H1 (cell line): Measurements from ENCODE around the gene FBXO44. TPM values are rescaled to one million over a fixed set of nuclear protein-coding genes. Genes with fewer than 3 reads are reported as not detected.
A peak's percentile ranks its signal among the peaks of the same experiment; 100 is the strongest.

Source experiments
- CTCF ChIA-PET: fragments of 300-600 bp; sonication (Branson Sonifier 250); formaldehyde crosslinking; loops from one replicate; lab custom pipeline; 2021; ENCODE audit not compliant: partially characterized antibody; lab: Charles Lee
- POLR2A ChIA-PET: fragments of 300-600 bp; sonication (Branson Sonifier 250); formaldehyde crosslinking; loops from one replicate; lab custom pipeline; 2021; ENCODE audit warnings: inconsistent platforms; ENCODE audit not compliant: partially characterized antibody; lab: Charles Lee
- DNase-seq, 2 experiments: peaks; one replicate each; pipeline versions ENCODE4 v3.0.0 to v3.0.0-alpha.2; 2010 to 2022; ENCODE audit warnings: low spot score in 2 of 2, low read depth in 1 of 2, mixed read lengths in 1 of 2
- FAIRE-seq: peaks from 2 replicates; lab custom pipeline; 2011; peaks lifted over from hg19 to GRCh38; lab: Jason Lieb, UNC
- H2AFZ ChIP-seq: 2 replicates; pipeline ENCODE4 v1.8.1; 2012; ENCODE audit warnings: low read length, inconsistent platforms
- H2AK5ac ChIP-seq: 2 replicates; pipeline ENCODE4 v1.6.1; 2013; ENCODE audit warnings: low read depth, low read length
- H2BK120ac ChIP-seq: replicated peaks from 2 replicates; pipeline ENCODE3; 2013; ENCODE audit warnings: low read depth, low read length, inconsistent platforms
- H2BK12ac ChIP-seq: 2 replicates; pipeline ENCODE4 v1.6.1; 2013; ENCODE audit warnings: low read depth, low read length
- H2BK15ac ChIP-seq: 2 replicates; pipeline ENCODE4 v1.6.1; 2013; ENCODE audit warnings: low read length
- H2BK20ac ChIP-seq: 2 replicates; pipeline ENCODE4 v1.6.1; 2013; ENCODE audit warnings: low read length
- H2BK5ac ChIP-seq: 2 replicates; pipeline ENCODE4 v1.6.1; 2013; ENCODE audit warnings: low read depth, low read length
- H3K14ac ChIP-seq: 2 replicates; pipeline ENCODE4 v1.6.1; 2013; ENCODE audit warnings: inconsistent platforms; ENCODE audit not compliant: insufficient read length
- H3K18ac ChIP-seq: 2 replicates; pipeline ENCODE4 v1.6.1; 2013; ENCODE audit warnings: low read length; ENCODE audit errors: extremely low read depth
- H3K23ac ChIP-seq: 2 replicates; pipeline ENCODE4 v1.6.1; 2013; ENCODE audit warnings: inconsistent platforms; ENCODE audit not compliant: insufficient read length
- H3K23me2 ChIP-seq: 2 replicates; pipeline ENCODE4 v1.6.1; 2013; ENCODE audit warnings: low read depth, low read length
- H3K27ac ChIP-seq: 2 replicates; pipeline ENCODE4 v1.6.1; 2011; ENCODE audit warnings: low read depth, low read length, inconsistent platforms
- H3K27me3 ChIP-seq, 4 experiments: replicated peaks in 1 of 4; 1 replicate in 1 of 4; 2 replicates in 3 of 4; pipeline versions ENCODE4 v1.6.1 to v1.8.1; 2011 to 2013; ENCODE audit warnings: low read length in 3 of 4, mild to moderate bottlenecking in 3 of 4, inconsistent platforms in 2 of 4, mixed read lengths in 2 of 4, moderate library complexity in 1 of 4; ENCODE audit not compliant: control insufficient read depth in 3 of 4, insufficient read depth in 3 of 4; ENCODE audit errors: extremely low read depth in 1 of 4
- H3K36me3 ChIP-seq, 4 experiments: 2 replicates each; pipeline versions ENCODE4 v1.6.1 to v1.8.1; 2011 to 2013; ENCODE audit warnings: mild to moderate bottlenecking in 4 of 4, low read length in 3 of 4, moderate library complexity in 2 of 4, control low read depth in 1 of 4, inconsistent platforms in 1 of 4; ENCODE audit not compliant: insufficient read depth in 4 of 4, control insufficient read depth in 2 of 4
- H3K4ac ChIP-seq: replicated peaks from 2 replicates; pipeline ENCODE3; 2013; ENCODE audit warnings: low read length, low read depth, mixed read lengths, inconsistent platforms; ENCODE audit not compliant: insufficient read length
- H3K4me1 ChIP-seq, 4 experiments: replicated peaks in 1 of 4; 1 replicate in 1 of 4; 2 replicates in 3 of 4; pipeline versions ENCODE4 v1.6.1 to v1.8.1; 2011 to 2013; ENCODE audit warnings: low read length in 3 of 4, inconsistent platforms in 2 of 4, mixed read lengths in 1 of 4; ENCODE audit not compliant: insufficient read depth in 4 of 4, control insufficient read depth in 3 of 4
- H3K4me2 ChIP-seq, 2 experiments: 2 replicates each; pipeline versions ENCODE4 v1.6.1 to v1.8.1; 2011 to 2013; ENCODE audit warnings: low read depth in 2 of 2, low read length in 2 of 2, control low read depth in 1 of 2, inconsistent platforms in 1 of 2, mild to moderate bottlenecking in 1 of 2; ENCODE audit not compliant: insufficient read depth in 1 of 2
- H3K4me3 ChIP-seq, 4 experiments: fragments of 200-600, 300-600 bp in 1 of 4; sonication (generic), shearing (Covaris generic), sonication (Bioruptor Twin) in 1 of 4; 2 replicates each; pipeline versions ENCODE4 v1.5.1 to v1.8.1; 2011 to 2016; ENCODE audit warnings: low read length in 4 of 4, low read depth in 3 of 4, control low read depth in 2 of 4, inconsistent platforms in 2 of 4, mild to moderate bottlenecking in 2 of 4, mixed read lengths in 1 of 4, moderate library complexity in 1 of 4; ENCODE audit not compliant: insufficient read depth in 2 of 4; ENCODE audit errors: extremely low read depth in 1 of 4
- H3K56ac ChIP-seq: replicated peaks from 2 replicates; pipeline ENCODE3; 2013; ENCODE audit warnings: low read depth, mild to moderate bottlenecking, mixed read lengths, low read length, inconsistent platforms; ENCODE audit not compliant: insufficient read length
- H3K79me1 ChIP-seq: 2 replicates; pipeline ENCODE4 v1.6.1; 2013; ENCODE audit warnings: low read depth, low read length, control low read depth
- H3K79me2 ChIP-seq, 2 experiments: 2 replicates each; pipeline versions ENCODE4 v1.6.1 to v1.8.1; 2012 to 2013; ENCODE audit warnings: low read length in 2 of 2, mild to moderate bottlenecking in 2 of 2, inconsistent platforms in 1 of 2; ENCODE audit not compliant: insufficient read depth in 2 of 2, control insufficient read depth in 1 of 2
- H3K9ac ChIP-seq, 4 experiments: replicated peaks in 1 of 4; 1 replicate in 1 of 4; 2 replicates in 3 of 4; pipeline versions ENCODE4 v1.6.1 to v1.8.1; 2011 to 2013; ENCODE audit warnings: low read depth in 3 of 4, low read length in 3 of 4, control low read depth in 2 of 4, mild to moderate bottlenecking in 2 of 4, moderate library complexity in 2 of 4, inconsistent platforms in 1 of 4; ENCODE audit errors: extremely low read depth in 1 of 4
- H3K9me3 ChIP-seq, 2 experiments: 2 replicates each; pipeline versions ENCODE4 v1.6.1 to v1.8.1; 2012 to 2013; ENCODE audit warnings: mild to moderate bottlenecking in 2 of 2, moderate library complexity in 2 of 2, control low read depth in 1 of 2, inconsistent platforms in 1 of 2, low read depth in 1 of 2, low read length in 1 of 2, mixed read lengths in 1 of 2; ENCODE audit not compliant: insufficient read depth in 2 of 2
- H4K20me1 ChIP-seq, 2 experiments: replicated peaks in 1 of 2; 2 replicates each; pipeline versions ENCODE3 to v1.8.1; 2011 to 2013; ENCODE audit warnings: inconsistent platforms in 2 of 2, low read length in 2 of 2, mild to moderate bottlenecking in 1 of 2; ENCODE audit not compliant: insufficient read depth in 2 of 2, control insufficient read depth in 1 of 2
- H4K5ac ChIP-seq: 2 replicates; pipeline ENCODE4 v1.6.1; 2013; ENCODE audit warnings: low read length, low read depth, mixed read lengths, inconsistent platforms; ENCODE audit not compliant: insufficient read length
- H4K8ac ChIP-seq: 2 replicates; pipeline ENCODE4 v1.8.0; 2013; ENCODE audit warnings: mild to moderate bottlenecking, moderate library complexity, low read length, inconsistent platforms; ENCODE audit not compliant: insufficient read depth; ENCODE audit errors: extremely low read depth
- H4K91ac ChIP-seq: replicated peaks from 2 replicates; pipeline ENCODE3; 2013; ENCODE audit warnings: low read length, mixed read lengths, inconsistent platforms; ENCODE audit not compliant: insufficient read length
- ASH2L ChIP-seq: fragments of 200-600, 300-600 bp; sonication (generic); IDR thresholded peaks from one replicate; pipeline ENCODE4 v1.7.1; 2017; ENCODE audit warnings: low read length
- ATF3 ChIP-seq: IDR thresholded peaks from 2 replicates; pipeline ENCODE4 v1.6.1; 2011; ENCODE audit warnings: low read depth, mild to moderate bottlenecking, low read length; ENCODE audit not compliant: insufficient read depth
- CREB1 ChIP-seq: IDR thresholded peaks from 2 replicates; pipeline ENCODE4 v1.6.1; 2012; ENCODE audit warnings: inconsistent platforms
- NRF1 ChIP-seq: IDR thresholded peaks from 2 replicates; pipeline ENCODE4 v1.6.1; 2011; ENCODE audit warnings: mild to moderate bottlenecking, low read depth, low read length, improper control_type of control experiment
- POLR2A ChIP-seq, 2 experiments: IDR thresholded peaks; 1 replicate in 1 of 2; 2 replicates in 1 of 2; pipeline ENCODE4 v1.6.1; 2011; ENCODE audit warnings: low read depth in 2 of 2, low read length in 2 of 2, mild to moderate bottlenecking in 2 of 2; ENCODE audit errors: control extremely low read depth in 1 of 2
- POLR2AphosphoS5 ChIP-seq: IDR thresholded peaks from 2 replicates; pipeline ENCODE4 v1.6.1; 2011; ENCODE audit warnings: low read depth, low read length
- POU5F1 ChIP-seq: IDR thresholded peaks from 2 replicates; pipeline ENCODE4 v1.6.1; 2011; ENCODE audit warnings: low read depth, mild to moderate bottlenecking, low read length, moderate library complexity
- SP1 ChIP-seq: IDR thresholded peaks from 2 replicates; pipeline ENCODE4 v1.6.1; 2011; ENCODE audit warnings: low read depth, low read length
- YY1 ChIP-seq: IDR thresholded peaks from 2 replicates; pipeline ENCODE4 v1.6.1; 2011; ENCODE audit warnings: low read depth, mild to moderate bottlenecking, low read length
- WGBS, 2 experiments: shearing (Covaris generic) in 1 of 2; methylation state at CpG; one replicate each; pipeline versions ENCODE4 v1.1.6 to v1.1.7; 2013 to 2015; ENCODE audit warnings: low lambda C conversion rate in 2 of 2, mixed read lengths in 2 of 2, inconsistent platforms in 1 of 2, low coverage in 1 of 2, missing lambda C conversion rate in 1 of 2; ENCODE audit not compliant: insufficient replicate concordance in 2 of 2, insufficient coverage in 1 of 2, insufficient read length in 1 of 2; ENCODE audit errors: extremely low coverage in 1 of 2, missing lambda C conversion rate in 1 of 2; 5-methylcytosine and 5-hydroxymethylcytosine counted together
- polyA plus RNA-seq, 7 experiments: library from polyadenylated mRNA; depleted of rRNA in 3 of 7; stranded (reverse) in 5 of 7; unstranded in 2 of 7; fragments of >200 nt in 5 of 7; fragments of 200-250 nt in 2 of 7; gene quantifications; 1 replicate in 5 of 7; 2 replicates in 1 of 7; 4 replicates in 1 of 7; pipeline versions ENCODE4 v1.2.1 to v1.2.3, GENCODE V29; 2011 to 2013; ENCODE audit warnings: missing spikeins in 2 of 7, mixed read lengths in 2 of 7
- total RNA-seq: library from RNA; stranded (reverse); fragmentation: NEBNext Ultra II Directional; extraction: Animal tissue kit (Norgen Biotek cat#: 25700); gene quantifications from 2 replicates; pipeline ENCODE4 v1.2.1, GENCODE V29; 2021

FBXO44 gene
- total and polyA plus RNA-seq, 2 of the 8 experiments (the other 6 are each of a cell fraction or from before 2014, with no cell fraction given): 27.0 to 27.2 TPM

GRCh38 chr1:11671544-11672286 lies 17.0 kb downstream of the FBXO44 start:
- no peak overlapping the region for H2BK15ac ChIP-seq
- H2BK120ac ChIP-seq: no peak overlapping the region
- H4K20me1 ChIP-seq: peaks cover 27 to 38% of the 10 kb centered on the region in 2 experiments
- H3K14ac ChIP-seq: no peak overlapping the region
- peak overlapping the region; percentile 40 for H4K8ac ChIP-seq
- peaks cover 5% of the 10 kb centered on the region; the same call in 1 of the 2 replicates for H3K79me1 ChIP-seq
- TF ChIP-seq SP1: no peak
- TF ChIP-seq ASH2L: no peak
- TF ChIP-seq POLR2A (IDR thresholded peaks at IDR 0.05; ENCODE audit: control extremely low read depth in 1 of 2, low read depth in 2 of 2, low read length in 2 of 2): peak in 1 of 2 experiments; percentile 64; a peak in 2 of 3 replicates
- no peak for TF ChIP-seq NRF1
- TF ChIP-seq CREB1: no peak
- TF ChIP-seq YY1: no peak
- TF ChIP-seq ATF3: no peak
- TF ChIP-seq POU5F1: no peak
- peak; percentile 79 for TF ChIP-seq POLR2AphosphoS5
- no peak overlapping the region for H3K27ac ChIP-seq
- DNase-seq: no peak
- H2BK5ac ChIP-seq: no peak overlapping the region
- H3K23ac ChIP-seq: no peak overlapping the region
- WGBS, 2 experiments: 95% methylated on average over 12 of the region's 14 CpGs; no CpG with 5 or more reads in 1 of the 2 experiments
- no peak overlapping the region for H3K9ac ChIP-seq
- no peak overlapping the region for H4K5ac ChIP-seq
- peaks cover 34 to 77% (median 50%) of the 10 kb centered on the region in 4 experiments for H3K36me3 ChIP-seq
- H3K27me3 ChIP-seq: no peaks in the 10 kb centered on the region
- H2BK20ac ChIP-seq: no peak overlapping the region
- ChIA-PET CTCF (interaction anchor here (0.7 to 21.6 kb wide), 5 partner anchors 8 to 97 kb away, joined by 3 to 266 read pairs (median 10); partner anchors contain the start of gene FBXO6), POLR2A (interaction anchor here (0.9 to 32.0 kb wide), 8 partner anchors 1 to 131 kb away, joined by 3 to 1025 read pairs (median 7); partner anchors contain the start of genes DRAXIN, FBXO6 and MAD2L2)
- H3K4me3 ChIP-seq: no peak overlapping the region
- no peak overlapping the region for H2AFZ ChIP-seq
- no peak overlapping the region for H2BK12ac ChIP-seq
- FAIRE-seq: no peak
- H3K79me2 ChIP-seq: no peaks in the 10 kb centered on the region; a peak in 1 of 4 replicates
- no peak overlapping the region for H3K56ac ChIP-seq
- H3K9me3 ChIP-seq: no peaks in the 10 kb centered on the region
- no peaks in the 10 kb centered on the region; a peak in 2 of 7 replicates for H3K4me1 ChIP-seq
- no peak overlapping the region for H3K4me2 ChIP-seq
- no peak overlapping the region for H3K18ac ChIP-seq
- H4K91ac ChIP-seq: no peak overlapping the region
- no peaks in the 10 kb centered on the region for H3K23me2 ChIP-seq
- no peak overlapping the region for H3K4ac ChIP-seq
- H2AK5ac ChIP-seq: no peak overlapping the region
